22Rv1 (cell line): ENCODE measurements around the gene LGALS7B.

ENCODE experiments used
- CTCF ChIP-seq: fragments of 450-650 bp; IDR thresholded peaks from 2 replicates; pipeline ENCODE4 v1.5.1; 2017; ENCODE audit warnings: mild to moderate bottlenecking
- ZFX ChIP-seq: fragments of 450-650 bp; IDR thresholded peaks from 2 replicates; pipeline ENCODE4 v1.6.1; 2017; ENCODE audit warnings: antibody characterized with exemption, borderline replicate concordance

GRCh38 chr19:38839816-38840582, 51.0 kb downstream of the LGALS7B start:
- no peak for TF ChIP-seq CTCF
- no peak for TF ChIP-seq ZFX
